ENCODE measurements around the gene OR8B4. TPM values are rescaled to one million over a fixed set of nuclear protein-coding genes. Genes with fewer than 3 reads are reported as not detected.

The OR8B4 gene
- not detected for polyA plus RNA-seq (2013, experiment 1 of 2)
- polyA plus RNA-seq (2013, experiment 2 of 2), result not detected

- Histone ChIP-seq H3K79me1 (ENCODE audit: low read length) (no peaks in the 10 kb centered on the region), H3K4ac (ENCODE audit: low read depth, low read length) (no peak within 1 kb of the TSS), H3K4me2 (ENCODE audit: low read length) (no peak within 1 kb of the TSS), H3K4me1 (ENCODE audit: control insufficient read depth, low read depth, low read length) (no peaks in the 10 kb centered on the region), H2BK120ac (ENCODE audit: low read depth, low read length) (no peak within 1 kb of the TSS), H3K4me3 (ENCODE audit: low read length) (no peak within 1 kb of the TSS), H4K8ac (ENCODE audit: low read depth, low read length) (no peak within 1 kb of the TSS), H2BK15ac (replicated peaks; ENCODE audit: low read depth) (no peak within 1 kb of the TSS), H3K56ac (ENCODE audit: low read length) (no peak within 1 kb of the TSS), H3K9ac (ENCODE audit: low read length) (no peak within 1 kb of the TSS), H3K36me3 (ENCODE audit: control insufficient read depth, insufficient read depth, low read length) (no peaks in the 10 kb centered on the region), H3K18ac (ENCODE audit: low read length) (no peak within 1 kb of the TSS), H3K27ac (ENCODE audit: low read depth, low read length) (no peak within 1 kb of the TSS), H3K23ac (ENCODE audit: low read length) (no peak within 1 kb of the TSS), H2BK5ac (ENCODE audit: low read length) (no peak within 1 kb of the TSS), H3K79me2 (ENCODE audit: control insufficient read depth, insufficient read depth, low read length) (no peaks in the 10 kb centered on the region), H3K27me3 (ENCODE audit: insufficient read depth, low read length, poor library complexity) (no peaks in the 10 kb centered on the region), H2AK5ac (ENCODE audit: low read length) (no peak within 1 kb of the TSS), H4K5ac (ENCODE audit: low read length) (no peak within 1 kb of the TSS)
- no peak for DNase-seq
- no CpG with 5 or more reads among the region's 2 CpGs for WGBS (ENCODE audit: extremely low coverage, insufficient coverage, low lambda C conversion rate)
These were observed at the start of gene OR8B4 for GRCh38 chr11:124424384-124424921. Gene OR8B4 (minus strand): TSS chr11:124424871. CDS start chr11:124424871, 0 bp downstream.

- Histone ChIP-seq H3K4me3 (ENCODE audit: low read length) (no peak overlapping the region), H3K27me3 (ENCODE audit: insufficient read depth, low read length, poor library complexity) (no peaks in the 10 kb centered on the region), H3K79me2 (ENCODE audit: control insufficient read depth, insufficient read depth, low read length) (no peaks in the 10 kb centered on the region), H2BK120ac (ENCODE audit: low read depth, low read length) (no peak overlapping the region), H3K27ac (ENCODE audit: low read depth, low read length) (no peak overlapping the region), H3K23ac (ENCODE audit: low read length) (no peak overlapping the region), H3K4me2 (ENCODE audit: low read length) (no peak overlapping the region), H3K4ac (ENCODE audit: low read depth, low read length) (no peak overlapping the region), H2BK5ac (ENCODE audit: low read length) (no peak overlapping the region), H2BK15ac (replicated peaks; ENCODE audit: low read depth) (no peak overlapping the region), H4K8ac (ENCODE audit: low read depth, low read length) (no peak overlapping the region), H2AK5ac (ENCODE audit: low read length) (no peak overlapping the region), H4K5ac (ENCODE audit: low read length) (no peak overlapping the region), H3K79me1 (ENCODE audit: low read length) (no peaks in the 10 kb centered on the region), H3K9ac (ENCODE audit: low read length) (no peak overlapping the region), H3K4me1 (ENCODE audit: control insufficient read depth, low read depth, low read length) (no peaks in the 10 kb centered on the region), H3K36me3 (ENCODE audit: control insufficient read depth, insufficient read depth, low read length) (no peaks in the 10 kb centered on the region), H3K18ac (ENCODE audit: low read length) (no peak overlapping the region), H3K56ac (ENCODE audit: low read length) (no peak overlapping the region)
- no peak for DNase-seq
- WGBS (ENCODE audit: extremely low coverage, insufficient coverage, low lambda C conversion rate), result no CpG with 5 or more reads among the region's 1 CpG
These were observed 49.4 kb upstream of the OR8B4 start for GRCh38 chr11:124474079-124474478.

GRCh38 chr11:124473476-124473875, 48.8 kb upstream of the OR8B4 start:
- no peak overlapping the region for H3K4ac ChIP-seq (ENCODE audit: low read depth, low read length)
- no peak overlapping the region for H3K23ac ChIP-seq (ENCODE audit: low read length)
- H3K79me1 ChIP-seq (ENCODE audit: low read length), result no peaks in the 10 kb centered on the region
- H3K4me1 ChIP-seq (ENCODE audit: control insufficient read depth, low read depth, low read length), result no peaks in the 10 kb centered on the region
- no peak overlapping the region for H4K8ac ChIP-seq (ENCODE audit: low read depth, low read length)
- H2AK5ac ChIP-seq (ENCODE audit: low read length), result no peak overlapping the region
- H3K4me2 ChIP-seq (ENCODE audit: low read length), result no peak overlapping the region
- WGBS (ENCODE audit: extremely low coverage, insufficient coverage, low lambda C conversion rate), result no CpG with 5 or more reads among the region's 1 CpG
- H3K79me2 ChIP-seq (ENCODE audit: control insufficient read depth, insufficient read depth, low read length), result no peaks in the 10 kb centered on the region
- no peak overlapping the region for H3K9ac ChIP-seq (ENCODE audit: low read length)
- no peak overlapping the region for H3K27ac ChIP-seq (ENCODE audit: low read depth, low read length)
- no peaks in the 10 kb centered on the region for H3K27me3 ChIP-seq (ENCODE audit: insufficient read depth, low read length, poor library complexity)
- DNase-seq, result no peak
- no peak overlapping the region for H3K56ac ChIP-seq (ENCODE audit: low read length)
- H4K5ac ChIP-seq (ENCODE audit: low read length), result no peak overlapping the region
- H3K36me3 ChIP-seq (ENCODE audit: control insufficient read depth, insufficient read depth, low read length), result no peaks in the 10 kb centered on the region
- no peak overlapping the region for H2BK15ac ChIP-seq (replicated peaks; ENCODE audit: low read depth)
- H2BK5ac ChIP-seq (ENCODE audit: low read length), result no peak overlapping the region
- no peak overlapping the region for H3K18ac ChIP-seq (ENCODE audit: low read length)
- H3K4me3 ChIP-seq (ENCODE audit: low read length), result no peak overlapping the region
- H2BK120ac ChIP-seq (ENCODE audit: low read depth, low read length), result no peak overlapping the region

GRCh38 chr11:124470561-124471227, 46.0 kb upstream of the OR8B4 start:
- Histone ChIP-seq H2AK5ac (ENCODE audit: low read length) (no peak overlapping the region), H3K9ac (ENCODE audit: low read length) (no peak overlapping the region), H3K79me1 (ENCODE audit: low read length) (no peaks in the 10 kb centered on the region), H4K5ac (ENCODE audit: low read length) (no peak overlapping the region), H3K36me3 (ENCODE audit: control insufficient read depth, insufficient read depth, low read length) (no peaks in the 10 kb centered on the region), H3K4ac (ENCODE audit: low read depth, low read length) (no peak overlapping the region), H3K27ac (ENCODE audit: low read depth, low read length) (no peak overlapping the region), H3K18ac (ENCODE audit: low read length) (no peak overlapping the region), H3K4me2 (ENCODE audit: low read length) (no peak overlapping the region), H4K8ac (ENCODE audit: low read depth, low read length) (no peak overlapping the region), H3K27me3 (ENCODE audit: insufficient read depth, low read length, poor library complexity) (no peaks in the 10 kb centered on the region), H3K23ac (ENCODE audit: low read length) (no peak overlapping the region), H3K79me2 (ENCODE audit: control insufficient read depth, insufficient read depth, low read length) (no peaks in the 10 kb centered on the region), H3K56ac (ENCODE audit: low read length) (no peak overlapping the region), H3K4me1 (ENCODE audit: control insufficient read depth, low read depth, low read length) (no peaks in the 10 kb centered on the region), H2BK15ac (replicated peaks; ENCODE audit: low read depth) (no peak overlapping the region), H2BK5ac (ENCODE audit: low read length) (no peak overlapping the region), H2BK120ac (ENCODE audit: low read depth, low read length) (no peak overlapping the region), H3K4me3 (ENCODE audit: low read length) (no peak overlapping the region)
- no peak for DNase-seq
- WGBS (ENCODE audit: extremely low coverage, insufficient coverage, low lambda C conversion rate), result no CpG with 5 or more reads among the region's 11 CpGs

- no peak overlapping the region for H3K18ac ChIP-seq (ENCODE audit: low read length)
- no peak overlapping the region for H3K27ac ChIP-seq (ENCODE audit: low read depth, low read length)
- H3K79me1 ChIP-seq (ENCODE audit: low read length), result no peaks in the 10 kb centered on the region
- H3K79me2 ChIP-seq (ENCODE audit: control insufficient read depth, insufficient read depth, low read length), result no peaks in the 10 kb centered on the region
- no peaks in the 10 kb centered on the region for H3K36me3 ChIP-seq (ENCODE audit: control insufficient read depth, insufficient read depth, low read length)
- H4K8ac ChIP-seq (ENCODE audit: low read depth, low read length), result no peak overlapping the region
- H3K23ac ChIP-seq (ENCODE audit: low read length), result no peak overlapping the region
- WGBS (ENCODE audit: extremely low coverage, insufficient coverage, low lambda C conversion rate), result no CpG with 5 or more reads among the region's 8 CpGs
- no peak overlapping the region for H3K4me3 ChIP-seq (ENCODE audit: low read length)
- no peak overlapping the region for H4K5ac ChIP-seq (ENCODE audit: low read length)
- no peak overlapping the region for H3K56ac ChIP-seq (ENCODE audit: low read length)
- H3K4ac ChIP-seq (ENCODE audit: low read depth, low read length), result no peak overlapping the region
- H2BK120ac ChIP-seq (ENCODE audit: low read depth, low read length), result no peak overlapping the region
- no peak overlapping the region for H2BK15ac ChIP-seq (replicated peaks; ENCODE audit: low read depth)
- H3K27me3 ChIP-seq (ENCODE audit: insufficient read depth, low read length, poor library complexity), result no peaks in the 10 kb centered on the region
- no peaks in the 10 kb centered on the region for H3K4me1 ChIP-seq (ENCODE audit: control insufficient read depth, low read depth, low read length)
- no peak overlapping the region for H3K4me2 ChIP-seq (ENCODE audit: low read length)
- no peak overlapping the region for H2AK5ac ChIP-seq (ENCODE audit: low read length)
- no peak overlapping the region for H2BK5ac ChIP-seq (ENCODE audit: low read length)
- DNase-seq, result no peak
- no peak overlapping the region for H3K9ac ChIP-seq (ENCODE audit: low read length)
These were observed 42.8 kb upstream of the OR8B4 start for GRCh38 chr11:124467381-124467927.
